A549 (cell line): ENCODE results near the gene TIAM2. TPM values are rescaled to one million over a fixed set of nuclear protein-coding genes. Genes with fewer than 3 reads are reported as not detected.
A peak's percentile ranks its signal among the peaks of the same experiment; 100 is the strongest.

ENCODE experiments used
- ATAC-seq, 2 experiments: fragments of 200-7000 bp in 1 of 2; fragments of >200 bp in 1 of 2; cut with Nextera tagmentation in 1 of 2; cut with Tn5 transposase in 1 of 2; 3 replicates each; pipeline versions ENCODE4 v1.8.0 to v1.9.1; 2018 to 2020; ENCODE audit warnings: mild to moderate bottlenecking in 1 of 2, moderate library complexity in 1 of 2
- CTCF ChIA-PET: fragments of 300-600 bp; sonication (Branson Sonifier 250); formaldehyde crosslinking; extraction: SDS; loops from one replicate; lab custom pipeline; 2021; ENCODE audit warnings: antibody characterized with exemption, inconsistent platforms; lab: Yijun Ruan, JAX
- POLR2A ChIA-PET: fragments of 350-600 bp; formaldehyde crosslinking; extraction: SDS; loops from one replicate; lab custom pipeline; 2021; ENCODE audit warnings: antibody characterized with exemption, inconsistent platforms; lab: Yijun Ruan, JAX
- DNase-seq, 2 experiments: peaks; one replicate each; pipeline versions ENCODE4 v3.0.0 to v3.0.0-alpha.2; 2011 to 2016; ENCODE audit warnings: low read depth in 1 of 2, low spot score in 1 of 2
- FAIRE-seq: peaks from 2 replicates; lab custom pipeline; 2011; peaks lifted over from hg19 to GRCh38; lab: Jason Lieb, UNC
- H3K27ac ChIP-seq, 2 experiments: fragments of >200 bp; sonication (Bioruptor Twin); formaldehyde crosslinking; 3 replicates each; pipeline ENCODE4 v1.5.1; 2016 to 2017
- H3K4me1 ChIP-seq: fragments of >200 bp; sonication (Bioruptor Twin); formaldehyde crosslinking; 3 replicates; pipeline ENCODE4 v1.6.1; 2016
- H3K4me2 ChIP-seq: fragments of >200 bp; sonication (Bioruptor Twin); formaldehyde crosslinking; 3 replicates; pipeline ENCODE4 v1.6.1; 2016
- H3K4me3 ChIP-seq: fragments of >200 bp; sonication (Bioruptor Twin); formaldehyde crosslinking; 3 replicates; pipeline ENCODE4 v1.5.1; 2016
- H3K9me3 ChIP-seq: fragments of >200 bp; sonication (Bioruptor Twin); formaldehyde crosslinking; 3 replicates; pipeline ENCODE4 v1.6.1; 2016
- BHLHE40 ChIP-seq: IDR thresholded peaks from 2 replicates; pipeline ENCODE4 v1.6.1; 2012; ENCODE audit warnings: low read depth, low read length, inconsistent platforms
- CBX2 ChIP-seq: fragments of 200-600 bp; sonication (generic); IDR thresholded peaks from 2 replicates; pipeline ENCODE4 v1.6.1; 2016; ENCODE audit warnings: low read depth, mild to moderate bottlenecking, borderline replicate concordance
- CHD4 ChIP-seq: fragments of 200-600 bp; sonication (generic); IDR thresholded peaks from 2 replicates; pipeline ENCODE4 v1.6.1; 2016; ENCODE audit warnings: antibody characterized with exemption, mild to moderate bottlenecking, borderline replicate concordance
- FOSL2 ChIP-seq, 2 experiments: fragments of 450-650 bp in 1 of 2; fragments of >200 bp in 1 of 2; sonication (Bioruptor Twin) in 1 of 2; formaldehyde crosslinking; IDR thresholded peaks; 2 replicates each; pipeline versions ENCODE4 v1.5.0 to v1.6.1; 2016 to 2020; ENCODE audit warnings: mild to moderate bottlenecking in 1 of 2, moderate library complexity in 1 of 2
- GATA3 ChIP-seq: IDR thresholded peaks from 2 replicates; pipeline ENCODE4 v1.6.1; 2012; ENCODE audit warnings: borderline replicate concordance
- HDAC2 ChIP-seq: fragments of 200-600 bp; sonication (generic); IDR thresholded peaks from 2 replicates; pipeline ENCODE4 v1.6.1; 2016
- JUNB ChIP-seq: fragments of >200 bp; sonication (Bioruptor Twin); formaldehyde crosslinking; IDR thresholded peaks from 2 replicates; pipeline ENCODE4 v1.6.1; 2016
- MAFK ChIP-seq: fragments of 450-650 bp; IDR thresholded peaks from 2 replicates; pipeline ENCODE4 v1.6.1; 2014; ENCODE audit not compliant: partially characterized antibody
- MYC ChIP-seq: IDR thresholded peaks from 2 replicates; pipeline ENCODE4 v1.6.1; 2012; ENCODE audit warnings: mild to moderate bottlenecking, inconsistent platforms, low read length, improper control_type of control experiment, borderline replicate concordance
- NFE2L2 ChIP-seq: fragments of 150-350 bp; conservative IDR thresholded peaks from 2 replicates; pipeline ENCODE4 v1.6.1; 2014; ENCODE audit warnings: low read length
- NPAS2 ChIP-seq: fragments of 250-450 bp; sonication (Bioruptor Pico); IDR thresholded peaks from 2 replicates; pipeline ENCODE4 v1.8.0; 2022; ENCODE audit warnings: mild to moderate bottlenecking, moderate library complexity, borderline replicate concordance
- PBX3 ChIP-seq: IDR thresholded peaks from 2 replicates; pipeline ENCODE4 v1.6.1; 2012
- RAD21 ChIP-seq, 2 experiments: fragments of >200 bp in 1 of 2; sonication (Bioruptor Twin) in 1 of 2; formaldehyde crosslinking in 1 of 2; IDR thresholded peaks in 1 of 2; conservative IDR thresholded peaks in 1 of 2; 2 replicates in 1 of 2; 3 replicates in 1 of 2; pipeline ENCODE4 v1.6.1; 2012 to 2018; ENCODE audit warnings: inconsistent platforms in 1 of 2
- RCOR1 ChIP-seq: fragments of 150-350 bp; IDR thresholded peaks from 2 replicates; pipeline ENCODE4 v1.6.1; 2014; ENCODE audit warnings: antibody characterized with exemption, low read length, low read depth
- REST ChIP-seq: fragments of 200-600 bp; sonication (generic); IDR thresholded peaks from 2 replicates; pipeline ENCODE4 v1.6.1; 2016; ENCODE audit warnings: antibody characterized with exemption, mild to moderate bottlenecking, moderate library complexity
- SREBF2 ChIP-seq: fragments of 450-650 bp; IDR thresholded peaks from 2 replicates; pipeline ENCODE4 v1.6.1; 2014; ENCODE audit warnings: mild to moderate bottlenecking, moderate library complexity
- ZFP36 ChIP-seq: fragments of 450-650 bp; IDR thresholded peaks from 2 replicates; pipeline ENCODE4 v1.6.1; 2014; ENCODE audit warnings: borderline replicate concordance; ENCODE audit not compliant: partially characterized antibody
- ZNF302 ChIP-seq: fragments of 250-450 bp; sonication (Bioruptor Pico); IDR thresholded peaks from 2 replicates; pipeline ENCODE4 v1.9.0; 2021; ENCODE audit warnings: inconsistent platforms, mild to moderate bottlenecking, moderate library complexity
- WGBS: methylation state at CpG from one replicate; pipeline ENCODE4 v1.1.6; 2017; ENCODE audit errors: missing lambda C conversion rate; 5-methylcytosine and 5-hydroxymethylcytosine counted together
- polyA plus RNA-seq, 4 experiments: library from polyadenylated mRNA; depleted of rRNA in 3 of 4; stranded (reverse); fragments of >200 nt; fragmentation: RNase III in 1 of 4; extraction: RNeasy Plus Mini Kit Qiagen cat#74134 plus additional on column Dnase treatment in 1 of 4; gene quantifications; 2 replicates in 3 of 4; 3 replicates in 1 of 4; pipeline ENCODE4 v1.2.3, GENCODE V29; 2011 to 2017

TIAM2 gene
- polyA plus RNA-seq, 2 of the 4 experiments (the other 2 are of a cell fraction) = 2.5 to 3.1 TPM

- Histone ChIP-seq H3K4me1 (peaks cover 15% of the 10 kb centered on the region), H3K4me3 (no peak overlapping the region), H3K4me2 (no peak overlapping the region), H3K9me3 (no peaks in the 10 kb centered on the region), H3K27ac (no peak overlapping the region)
- CTCF ChIA-PET = no interaction called here
- ATAC-seq (no peak), DNase-seq (no peak), FAIRE-seq (no peak)
- WGBS = 98% methylated on average over 7 of the region's 7 CpGs
- no peak for TF ChIP-seq RCOR1
- no peak for TF ChIP-seq MYC
- no peak for TF ChIP-seq CHD4
- TF ChIP-seq PBX3 = no peak
- no peak for TF ChIP-seq SREBF2
- POLR2A ChIA-PET = no interaction called here
These were observed 250.1 kb downstream of the TIAM2 start for GRCh38 chr6:155245193-155245592.

- DNase-seq (no peak), FAIRE-seq (no peak), ATAC-seq (no peak)
- H3K4me1 ChIP-seq = peaks cover 15% of the 10 kb centered on the region
- TF ChIP-seq NFE2L2 (no peak), CBX2 (no peak), NPAS2 (CRISPR knock-in tag) (no peak), ZFP36 (no peak), MYC (no peak), MAFK (no peak), FOSL2 (IDR thresholded peaks at IDR 0.05) (no peak), FOSL2 (CRISPR knock-in tag; IDR thresholded peaks at IDR 0.05) (no peak)
- H3K4me3 ChIP-seq = no peak overlapping the region
- 97% methylated on average over 3 of the region's 3 CpGs for WGBS
- ChIA-PET POLR2A (no interaction called here), CTCF (no interaction called here)
- no peak overlapping the region for H3K27ac ChIP-seq
- no peaks in the 10 kb centered on the region for H3K9me3 ChIP-seq
- no peak overlapping the region for H3K4me2 ChIP-seq
These were observed 250.7 kb downstream of the TIAM2 start for GRCh38 chr6:155245831-155246230.

- CTCF ChIA-PET = interaction anchor here (1.4 to 3.5 kb wide), 2 partner anchors 30 to 69 kb away, joined by 3 to 36 read pairs; no protein-coding TSS in a partner anchor
- no peak for ATAC-seq
- H3K4me1 ChIP-seq = peaks cover 15% of the 10 kb centered on the region
- no peak for TF ChIP-seq NPAS2 (CRISPR knock-in tag)
- no peak for TF ChIP-seq ZNF302 (CRISPR knock-in tag)
- TF ChIP-seq RAD21 (conservative IDR thresholded peaks at IDR 0.05 in 1 of 2, IDR thresholded peaks at IDR 0.05 in 1 of 2) = no peak
- no peak for TF ChIP-seq MYC
- no peak for TF ChIP-seq REST
- no peak for TF ChIP-seq SREBF2
- no peak for TF ChIP-seq BHLHE40
- no peak for TF ChIP-seq RCOR1
- TF ChIP-seq GATA3 = no peak
- TF ChIP-seq HDAC2 = no peak
- no peak for TF ChIP-seq CBX2
- TF ChIP-seq JUNB = no peak
- no peak for TF ChIP-seq CHD4
- TF ChIP-seq, all 56 proteins: peak for 0
- peak overlapping the region in 1 of 2 experiments; percentile 80; a peak in 2 of 6 replicates for H3K27ac ChIP-seq
- H3K4me2 ChIP-seq = no peak overlapping the region
- no peak for DNase-seq
- no peak overlapping the region for H3K4me3 ChIP-seq
- POLR2A ChIA-PET = no interaction called here
- 100% methylated on average over 1 of the region's 2 CpGs for WGBS
- no peaks in the 10 kb centered on the region for H3K9me3 ChIP-seq
- FAIRE-seq = no peak
These were observed 251.7 kb downstream of the TIAM2 start for GRCh38 chr6:155246825-155247224.
